H1 (cell line): ENCODE results near the gene CHN2. TPM values are rescaled to one million over a fixed set of nuclear protein-coding genes. Genes with fewer than 3 reads are reported as not detected.

Experiments used
- CBX8 ChIP-seq: fragments of 300-800, 300-1000 bp; sonication (generic); IDR thresholded peaks from 2 replicates; pipeline ENCODE4 v1.7.1; 2016; ENCODE audit warnings: low read depth, low read length, borderline replicate concordance
- HDAC2 ChIP-seq, 2 experiments: fragments of 300-600 bp in 1 of 2; sonication (generic) in 1 of 2; IDR thresholded peaks; 2 replicates each; pipeline ENCODE4 v1.6.1; 2011 to 2012; ENCODE audit warnings: low read depth in 2 of 2, low read length in 2 of 2, mild to moderate bottlenecking in 2 of 2, moderate library complexity in 2 of 2, borderline replicate concordance in 1 of 2, inconsistent platforms in 1 of 2
- JUND ChIP-seq: IDR thresholded peaks from 2 replicates; pipeline ENCODE4 v1.6.1; 2011; ENCODE audit warnings: mild to moderate bottlenecking, improper control_type of control experiment, low read length
- polyA plus RNA-seq, 7 experiments: library from polyadenylated mRNA; depleted of rRNA in 3 of 7; stranded (reverse) in 5 of 7; unstranded in 2 of 7; fragments of >200 nt in 5 of 7; fragments of 200-250 nt in 2 of 7; gene quantifications; 1 replicate in 5 of 7; 2 replicates in 1 of 7; 4 replicates in 1 of 7; pipeline versions ENCODE4 v1.2.1 to v1.2.3, GENCODE V29; 2011 to 2013; ENCODE audit warnings: missing spikeins in 2 of 7, mixed read lengths in 2 of 7
- total RNA-seq: library from RNA; stranded (reverse); fragmentation: NEBNext Ultra II Directional; extraction: Animal tissue kit (Norgen Biotek cat#: 25700); gene quantifications from 2 replicates; pipeline ENCODE4 v1.2.1, GENCODE V29; 2021

Gene CHN2
- total and polyA plus RNA-seq, 2 of the 8 experiments (the other 6 are each of a cell fraction or from before 2014, with no cell fraction given) = 2.9 to 4.8 TPM

DNA sequence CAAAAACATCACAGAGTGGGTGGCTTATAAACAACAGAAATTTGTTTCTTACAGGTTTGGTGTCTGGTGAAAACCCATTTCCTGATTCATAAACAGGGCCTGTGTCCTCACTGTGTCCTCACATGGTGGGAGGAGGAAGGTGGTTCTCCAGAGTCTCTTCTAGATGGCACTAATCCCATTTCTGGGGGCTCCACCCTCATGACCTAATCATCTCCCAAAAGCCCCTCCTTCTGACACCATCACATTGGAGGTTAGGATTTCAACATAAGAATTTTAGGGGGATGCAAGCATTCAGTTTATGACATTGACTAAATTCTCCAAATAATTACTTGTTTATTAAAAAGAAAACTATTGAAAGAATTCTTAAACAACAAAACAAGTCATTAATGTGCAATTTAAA, 116.0 kb downstream of the CHN2 start (continued):
- TF ChIP-seq JUND (no peak), HDAC2 (IDR thresholded peaks at IDR 0.05; ENCODE audit: borderline replicate concordance in 1 of 2, low read depth in 2 of 2, low read length in 2 of 2) (no peak), CBX8 (no peak)
